T-helper 1 cell (primary cell): ENCODE measurements around the gene DNAI1.

Experiments used
- DNase-seq, 5 donors: peaks; one replicate each; pipeline ENCODE4 v3.0.0-alpha.2; 2012 to 2020

DNAI1 gene

DNA sequence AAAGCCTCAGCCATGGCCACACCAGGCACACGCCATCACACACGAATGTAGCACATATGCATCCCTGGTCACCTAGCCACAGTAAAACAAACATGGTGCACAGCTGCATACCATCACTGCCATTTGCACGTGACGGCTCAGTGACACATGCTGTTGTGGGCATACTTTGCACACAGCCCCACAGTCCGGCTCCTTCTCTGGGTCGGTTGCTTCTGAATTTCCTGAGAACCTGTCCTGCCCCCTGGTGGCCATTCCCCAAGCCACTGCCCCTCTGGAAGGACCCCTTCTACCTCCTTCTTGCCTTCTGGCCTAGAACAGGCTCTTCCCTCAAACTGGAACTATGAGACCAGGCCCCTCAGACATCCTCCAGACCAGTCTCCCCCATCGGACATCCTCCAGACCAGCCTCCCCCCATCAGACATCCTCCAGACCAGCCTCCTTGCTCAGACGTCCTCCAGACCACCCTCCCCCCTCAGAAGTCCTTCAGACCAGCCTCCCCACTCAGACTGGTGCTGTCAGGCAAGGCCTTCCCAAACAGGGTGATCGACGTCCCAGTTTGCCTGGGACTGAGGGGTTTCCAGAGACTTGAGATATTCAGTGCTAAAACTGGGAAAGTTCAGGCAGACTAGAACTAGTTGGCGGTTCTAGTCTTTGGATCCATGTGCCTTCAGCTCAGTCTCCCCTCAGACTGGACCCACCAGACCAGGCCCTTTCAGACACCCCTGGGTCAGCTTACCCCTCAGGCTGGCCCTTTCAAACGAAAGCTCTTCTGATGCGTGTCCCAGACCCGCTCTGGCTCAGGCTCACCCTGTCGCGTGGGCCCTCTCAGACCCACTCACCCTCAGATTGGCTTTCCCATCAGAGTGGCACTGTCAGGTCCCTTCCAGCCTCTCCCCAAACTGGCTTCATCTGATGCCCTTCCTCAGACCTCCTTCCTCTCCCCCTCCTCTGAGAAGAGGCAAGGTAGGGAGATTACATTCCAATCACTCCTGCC lies 88.5 kb downstream of the DNAI1 start:
- peak in 2 of 5 donors; percentile 34 to 37 for DNase-seq

DNA sequence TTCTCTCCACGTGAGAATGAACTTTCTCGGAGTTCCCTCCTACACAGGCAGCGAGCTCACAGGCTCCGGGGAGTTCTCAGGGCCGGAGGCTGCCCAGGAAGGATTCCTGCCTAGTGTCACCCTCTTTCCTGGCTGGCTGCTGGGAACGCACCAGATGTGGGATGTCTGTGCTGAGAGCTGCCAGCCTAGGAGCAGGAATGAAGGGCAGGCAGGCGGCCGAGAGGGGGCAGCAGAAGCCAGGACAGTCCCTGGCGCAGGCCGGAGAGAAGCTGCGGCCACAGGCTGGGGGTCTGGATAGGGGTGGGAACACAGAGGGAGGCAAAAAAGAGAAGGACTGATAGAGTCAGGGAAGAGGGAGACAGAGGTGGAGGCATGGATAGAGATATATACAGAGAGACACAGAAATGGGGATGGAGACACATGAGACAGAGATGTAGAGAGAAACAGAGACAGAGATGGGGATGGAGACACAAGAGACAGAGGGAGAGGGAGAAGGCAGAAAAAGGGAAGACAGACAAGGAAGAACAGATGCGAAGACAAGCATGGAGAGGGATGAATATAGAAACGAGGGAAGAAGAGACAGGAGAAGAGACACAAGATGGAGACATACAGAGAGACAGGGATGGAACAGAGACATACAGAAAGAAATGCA lies 89.5 kb downstream of the DNAI1 start:
- DNase-seq, result no peak

DNA sequence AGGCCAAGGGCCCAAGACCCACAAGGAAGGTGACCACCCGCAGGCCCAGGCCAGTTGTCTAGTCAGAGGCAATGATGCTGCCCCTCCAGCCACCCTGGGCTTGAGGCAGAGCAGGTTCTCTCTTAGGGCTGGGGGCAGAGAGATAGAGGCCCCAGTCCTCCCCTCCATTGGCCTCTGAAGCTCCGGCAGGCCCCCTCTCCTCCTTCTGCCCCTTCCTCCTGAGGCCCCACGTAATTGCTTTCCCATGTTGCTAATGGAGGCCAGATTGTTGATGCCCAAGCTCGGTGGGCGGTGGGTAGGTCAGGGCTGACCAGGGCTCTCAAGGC lies 90.8 kb downstream of the DNAI1 start:
- DNase-seq, result no peak

DNA sequence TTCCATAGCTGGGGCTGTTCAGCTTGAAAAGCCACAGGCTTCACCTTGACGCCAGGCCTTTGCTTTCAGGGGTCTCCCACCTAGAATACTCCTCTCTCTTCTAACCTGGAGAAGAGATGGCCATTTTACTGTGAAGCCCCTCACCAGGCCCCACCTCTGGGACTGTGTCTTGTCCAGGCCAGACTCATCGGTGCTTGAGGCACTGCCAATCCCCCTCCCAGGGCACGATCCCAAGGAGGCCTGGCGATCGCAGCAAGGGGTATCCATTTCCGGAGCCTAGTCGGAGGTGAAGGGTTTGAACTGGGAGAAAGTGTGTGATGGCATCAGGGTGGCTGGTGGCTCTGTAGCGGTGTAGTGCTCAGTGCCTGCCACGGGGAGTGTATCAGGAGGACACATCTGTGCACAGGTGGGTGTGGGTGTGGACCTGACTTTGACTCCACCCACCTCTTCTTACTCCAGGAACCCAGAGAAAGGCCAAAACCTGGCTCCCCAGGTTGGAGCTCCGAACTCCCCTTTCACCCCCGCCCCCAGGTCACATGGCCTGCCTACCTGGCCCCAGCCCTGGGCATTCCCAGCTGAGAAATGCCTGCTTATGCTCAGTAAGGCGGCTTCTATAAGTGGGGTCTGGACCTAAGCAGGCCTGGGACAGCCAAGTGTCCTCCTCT lies 91.5 kb downstream of the DNAI1 start:
- no peak for DNase-seq

DNA sequence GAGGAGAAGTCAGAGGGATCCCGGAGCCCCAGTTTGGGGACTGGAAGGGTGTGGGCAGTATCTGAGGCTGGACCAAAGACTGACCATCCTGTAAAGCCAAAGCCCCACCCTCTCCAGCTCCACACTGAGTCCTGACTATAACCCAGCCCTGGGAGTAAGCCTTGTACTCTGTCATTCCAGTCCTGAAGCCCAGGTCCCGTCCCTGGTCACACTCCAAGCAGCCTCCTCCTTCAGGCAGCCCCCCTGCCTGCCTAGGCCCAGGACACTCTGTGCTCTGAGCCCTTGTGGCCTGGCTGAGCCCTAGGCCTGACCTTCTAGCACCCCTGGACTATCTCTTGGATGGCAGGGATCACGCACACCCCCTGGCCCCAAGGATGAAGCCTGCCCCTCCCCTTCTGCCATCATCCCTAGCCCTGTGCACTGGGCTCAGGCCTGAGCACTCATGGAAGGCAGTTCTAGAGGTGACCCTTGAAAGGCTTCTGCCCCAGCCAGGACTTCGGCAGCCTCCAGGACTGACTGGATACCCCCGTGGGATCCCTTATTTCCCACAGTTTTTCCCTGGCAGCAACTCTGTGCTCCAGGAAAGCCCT lies 92.2 kb downstream of the DNAI1 start:
- no peak for DNase-seq

- DNase-seq, result peak in 1 of 5 donors; percentile 9
Observed at GRCh38 chr9:34551751-34552605, 93.4 kb downstream of the DNAI1 start.

DNA sequence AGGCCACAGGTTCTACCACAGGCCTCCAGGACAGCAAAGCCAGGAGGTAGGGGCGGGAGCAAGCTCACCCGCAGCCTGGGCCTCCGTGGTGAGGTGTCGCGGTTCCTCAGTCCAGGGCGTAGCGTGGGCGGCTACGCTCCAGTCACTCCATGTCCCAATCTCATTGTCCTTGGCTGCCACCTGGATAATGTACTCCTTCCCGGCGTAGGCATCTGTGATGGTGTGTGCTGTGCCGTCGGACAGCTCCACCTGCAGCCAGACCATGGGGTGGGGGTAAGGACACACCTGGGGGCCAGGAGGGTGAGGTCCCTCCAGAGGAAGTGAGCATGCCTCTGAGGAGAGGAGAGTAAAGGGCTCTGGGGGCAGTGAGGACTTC lies 94.0 kb downstream of the DNAI1 start:
- peak in 1 of 5 donors; percentile 8 for DNase-seq

- DNase-seq, result peak in 1 of 5 donors; percentile 4
Observed at GRCh38 chr9:34552986-34553385, 94.4 kb downstream of the DNAI1 start.

GRCh38 chr9:34553511-34554021 lies 95.0 kb downstream of the DNAI1 start:
- peak in 1 of 5 donors; percentile 8 for DNase-seq

DNA sequence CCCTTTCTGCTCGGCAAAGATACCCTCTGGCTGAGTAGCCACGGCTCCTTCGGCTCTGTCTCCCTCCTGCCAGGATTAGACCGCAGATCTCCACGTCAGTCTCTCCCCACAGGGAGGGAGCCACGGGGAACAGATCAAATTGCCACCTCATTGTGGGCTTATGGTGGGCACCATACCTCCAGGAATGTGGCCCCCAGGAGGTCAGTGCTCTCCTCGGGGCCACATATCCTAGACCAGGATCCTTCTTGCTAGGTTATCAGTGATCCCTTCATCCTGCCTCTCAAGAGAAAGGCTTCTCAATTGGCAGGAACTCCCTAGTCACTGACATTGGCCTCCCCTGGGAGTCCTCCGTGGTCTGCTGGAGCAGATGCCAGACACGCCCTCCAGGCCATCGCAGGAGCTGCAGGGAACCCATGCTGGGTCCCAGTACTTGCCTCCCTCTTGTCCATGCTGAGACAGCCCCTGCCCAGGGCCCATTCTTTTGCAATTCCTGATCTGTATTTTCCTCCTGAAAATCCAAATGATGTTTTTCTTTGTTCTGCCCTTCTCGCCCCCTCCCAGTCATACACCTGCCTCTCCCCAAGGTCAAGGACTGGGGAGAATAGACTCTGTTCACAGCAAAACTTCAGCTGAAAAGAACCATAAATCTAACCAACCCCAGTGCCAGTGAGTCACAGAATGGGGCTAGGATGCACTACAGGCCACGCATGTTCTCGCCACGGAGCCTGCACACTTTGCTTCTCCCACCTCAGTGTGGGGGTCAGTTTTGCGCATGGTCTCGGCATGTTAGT lies 95.8 kb downstream of the DNAI1 start:
- peak in 1 of 5 donors; percentile 4 for DNase-seq

- no peak for DNase-seq
Observed at GRCh38 chr9:34555002-34555348, 96.4 kb downstream of the DNAI1 start.

DNA sequence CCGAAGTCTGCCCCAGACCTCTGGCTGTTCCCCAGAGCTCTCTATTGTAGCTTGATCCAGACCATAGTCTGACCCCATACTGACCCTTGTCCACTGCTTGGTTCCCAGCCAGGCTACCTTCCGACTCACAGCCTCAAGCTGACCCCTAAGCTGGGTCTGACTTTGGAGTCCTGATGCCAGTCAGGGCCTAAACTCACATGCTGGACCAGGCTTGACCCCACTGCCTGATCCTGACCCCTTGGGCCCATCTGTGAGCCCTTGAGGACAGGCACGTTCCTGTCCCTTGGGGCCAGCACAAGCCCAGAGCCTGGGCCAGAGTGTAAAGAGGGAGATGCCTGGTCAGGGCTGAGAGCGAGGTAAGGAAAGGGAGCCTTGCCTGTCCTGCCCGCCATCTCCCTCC lies 96.9 kb downstream of the DNAI1 start:
- no peak for DNase-seq

- no peak for DNase-seq
Observed at GRCh38 chr9:34555936-34556525, 97.4 kb downstream of the DNAI1 start.

DNA sequence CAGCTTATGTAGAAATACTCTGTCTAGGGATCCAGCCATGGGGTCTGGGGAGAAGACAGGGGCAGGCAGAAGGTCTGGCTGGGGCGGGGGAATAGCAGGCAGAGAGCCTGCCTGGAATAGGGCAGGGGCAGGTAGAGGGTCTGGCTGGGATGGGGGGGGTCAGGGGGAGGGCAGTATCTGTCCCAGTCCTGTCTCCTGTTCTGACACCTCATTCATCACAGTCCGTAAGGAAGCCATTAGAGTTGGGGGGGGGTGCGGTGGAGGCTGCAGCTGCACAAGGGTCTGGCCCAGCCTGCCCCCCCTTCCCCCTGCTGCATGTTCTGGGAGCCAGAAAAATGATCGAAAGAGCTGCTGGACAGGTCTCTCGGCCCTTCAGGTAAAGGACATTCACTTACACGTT lies 98.3 kb downstream of the DNAI1 start:
- DNase-seq, result no peak

DNA sequence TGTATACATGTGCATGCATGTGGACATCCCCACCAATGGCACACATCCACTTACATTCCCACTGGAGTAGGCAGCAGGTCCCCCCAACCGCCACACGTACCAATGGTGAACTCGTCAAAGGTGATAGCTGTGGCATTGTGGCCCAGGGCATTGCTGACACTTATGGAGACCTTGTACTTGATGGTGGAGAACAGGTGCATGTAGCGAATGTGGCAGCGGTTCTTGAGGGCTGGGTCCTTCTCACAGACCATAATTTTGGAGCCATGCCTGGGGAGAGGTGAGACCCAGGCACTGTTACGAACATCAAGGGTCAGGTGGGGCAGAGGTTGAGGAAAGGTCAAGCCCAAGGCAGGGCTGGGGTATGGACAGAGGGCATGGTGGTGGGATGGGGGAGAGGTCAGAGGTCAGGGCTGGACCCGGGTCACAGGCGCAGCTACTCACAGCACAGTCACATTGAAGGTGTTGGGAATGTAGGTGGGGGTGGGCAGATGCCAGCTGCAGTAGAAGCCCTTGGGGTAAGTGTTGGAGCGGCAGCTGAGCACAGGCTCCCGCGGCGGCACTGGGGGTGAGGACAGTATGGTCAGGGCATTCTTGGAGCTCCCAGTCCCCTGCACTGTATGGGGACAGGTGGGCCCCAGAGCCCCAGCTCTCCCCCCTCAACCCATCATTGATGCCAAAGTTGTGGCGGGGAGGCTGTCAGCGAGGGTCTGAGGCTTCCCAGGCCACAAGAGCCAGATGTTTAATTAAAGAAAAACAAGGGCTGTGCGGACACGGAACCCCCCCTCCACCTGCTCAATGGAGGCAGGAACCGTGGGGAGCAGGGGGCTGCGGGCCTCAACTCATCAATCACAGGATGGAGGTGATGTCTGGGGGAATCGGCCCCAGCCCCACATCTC lies 99.1 kb downstream of the DNAI1 start:
- no peak for DNase-seq

GRCh38 chr9:34558364-34558763 lies 99.8 kb downstream of the DNAI1 start:
- no peak for DNase-seq

- no peak for DNase-seq
Observed at GRCh38 chr9:34558919-34559623, 100.5 kb downstream of the DNAI1 start.

DNA sequence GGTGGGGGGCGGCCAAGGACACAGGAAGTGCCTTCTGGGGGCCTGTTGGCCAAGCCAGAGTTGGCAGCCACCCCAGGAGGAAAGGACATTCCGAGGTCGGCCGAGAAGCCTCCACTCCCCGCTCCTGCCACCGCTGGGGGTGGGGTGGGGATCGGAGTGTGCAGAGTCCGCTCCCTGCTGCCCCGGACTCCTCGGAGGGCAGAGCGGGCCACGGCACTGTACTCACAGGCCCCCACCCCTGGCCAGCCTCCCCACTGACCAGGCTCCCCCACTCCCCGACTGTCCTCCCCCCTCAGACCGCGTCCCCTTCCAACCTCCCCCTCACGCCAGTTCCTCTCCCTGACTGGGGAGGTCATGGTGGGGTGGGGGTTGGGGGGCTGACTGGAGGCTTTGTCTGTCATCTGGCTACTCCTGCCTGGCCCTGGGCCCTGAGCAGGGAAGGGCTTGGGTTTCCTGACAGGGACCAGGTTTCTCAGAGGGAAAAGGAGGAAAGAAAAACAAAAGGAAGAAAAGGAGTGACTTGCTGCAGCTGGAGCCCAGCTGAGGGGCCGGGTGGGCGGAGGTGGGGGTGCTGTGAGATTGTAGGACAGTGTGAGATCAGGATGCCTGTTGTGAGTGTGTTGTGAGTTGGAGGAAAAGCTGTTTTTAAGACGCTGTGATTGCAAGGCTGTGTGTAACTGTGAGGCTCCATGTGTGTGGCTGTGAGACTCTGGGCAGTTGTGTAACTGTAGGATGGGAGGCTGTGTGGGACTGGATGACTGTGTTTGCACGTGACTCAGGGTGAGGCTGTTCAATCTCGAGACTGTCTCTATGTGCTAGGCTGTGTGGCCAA lies 101.2 kb downstream of the DNAI1 start:
- no peak for DNase-seq
